ENCODE results near the gene CACNA2D3.

DNA sequence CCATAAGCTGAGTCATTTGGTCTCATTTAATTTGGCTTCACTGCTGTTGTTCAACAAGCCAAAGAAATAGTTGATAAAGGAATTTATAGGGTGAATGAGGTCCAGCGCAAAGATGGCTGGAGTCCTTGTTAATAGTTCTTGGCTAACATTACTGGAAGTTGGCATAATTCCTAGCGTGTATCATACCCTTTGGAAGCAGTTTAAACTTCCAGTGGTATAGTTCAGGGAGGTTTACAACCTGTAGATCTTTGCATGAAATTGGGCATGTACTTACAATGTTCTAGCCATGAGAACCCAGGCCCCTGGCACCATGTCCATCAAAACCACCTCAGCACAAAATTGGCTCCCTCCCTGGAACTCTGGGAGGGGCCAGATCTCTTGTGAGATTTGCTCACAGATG, 424.7 kb downstream of the CACNA2D3 start:
- TF ChIP-seq POLR2AphosphoS5 (IDR thresholded peaks at IDR 0.05; ENCODE audit: low read depth, low read length) (no peak), TAF1 (IDR thresholded peaks at IDR 0.05; ENCODE audit: borderline replicate concordance, insufficient read depth, low read length) (no peak)
- TF ChIP-seq, protein P1, sequence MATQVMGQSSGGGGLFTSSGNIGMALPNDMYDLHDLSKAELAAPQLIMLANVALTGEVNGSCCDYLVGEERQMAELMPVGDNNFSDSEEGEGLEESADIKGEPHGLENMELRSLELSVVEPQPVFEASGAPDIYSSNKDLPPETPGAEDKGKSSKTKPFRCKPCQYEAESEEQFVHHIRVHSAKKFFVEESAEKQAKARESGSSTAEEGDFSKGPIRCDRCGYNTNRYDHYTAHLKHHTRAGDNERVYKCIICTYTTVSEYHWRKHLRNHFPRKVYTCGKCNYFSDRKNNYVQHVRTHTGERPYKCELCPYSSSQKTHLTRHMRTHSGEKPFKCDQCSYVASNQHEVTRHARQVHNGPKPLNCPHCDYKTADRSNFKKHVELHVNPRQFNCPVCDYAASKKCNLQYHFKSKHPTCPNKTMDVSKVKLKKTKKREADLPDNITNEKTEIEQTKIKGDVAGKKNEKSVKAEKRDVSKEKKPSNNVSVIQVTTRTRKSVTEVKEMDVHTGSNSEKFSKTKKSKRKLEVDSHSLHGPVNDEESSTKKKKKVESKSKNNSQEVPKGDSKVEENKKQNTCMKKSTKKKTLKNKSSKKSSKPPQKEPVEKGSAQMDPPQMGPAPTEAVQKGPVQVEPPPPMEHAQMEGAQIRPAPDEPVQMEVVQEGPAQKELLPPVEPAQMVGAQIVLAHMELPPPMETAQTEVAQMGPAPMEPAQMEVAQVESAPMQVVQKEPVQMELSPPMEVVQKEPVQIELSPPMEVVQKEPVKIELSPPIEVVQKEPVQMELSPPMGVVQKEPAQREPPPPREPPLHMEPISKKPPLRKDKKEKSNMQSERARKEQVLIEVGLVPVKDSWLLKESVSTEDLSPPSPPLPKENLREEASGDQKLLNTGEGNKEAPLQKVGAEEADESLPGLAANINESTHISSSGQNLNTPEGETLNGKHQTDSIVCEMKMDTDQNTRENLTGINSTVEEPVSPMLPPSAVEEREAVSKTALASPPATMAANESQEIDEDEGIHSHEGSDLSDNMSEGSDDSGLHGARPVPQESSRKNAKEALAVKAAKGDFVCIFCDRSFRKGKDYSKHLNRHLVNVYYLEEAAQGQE (IDR thresholded peaks at IDR 0.05; ENCODE audit: insufficient read depth in 1 of 2, low read depth in 2 of 2, low read length in 2 of 2): no peak
